Mesenchymal stem cell (in vitro differentiated cells and primary cell): ENCODE measurements around the gene KRTAP10-1.

Experiments
- DNase-seq: peaks from one replicate; pipeline ENCODE4 v3.0.0-alpha.2; 2013
- H2AFZ ChIP-seq: one replicate; pipeline ENCODE4 v1.6.1; 2013; ENCODE audit warnings: low read depth, mild to moderate bottlenecking, control low read depth, inconsistent platforms, low read length, moderate library complexity
- H2AK5ac ChIP-seq: 2 replicates; pipeline ENCODE4 v1.6.1; 2013; ENCODE audit warnings: low read length, moderate library complexity, mild to moderate bottlenecking, inconsistent platforms; ENCODE audit not compliant: severe bottlenecking
- H2BK120ac ChIP-seq: one replicate; pipeline ENCODE4 v1.6.1; 2013; ENCODE audit warnings: low read depth, mild to moderate bottlenecking, inconsistent platforms, low read length, moderate library complexity
- H2BK12ac ChIP-seq, 2 experiments: one replicate each; pipeline ENCODE4 v1.6.1; 2013; ENCODE audit warnings: inconsistent platforms in 2 of 2, low read length in 2 of 2, mild to moderate bottlenecking in 2 of 2, moderate library complexity in 2 of 2, control low read depth in 1 of 2
- H2BK15ac ChIP-seq: one replicate; pipeline ENCODE4 v1.6.1; 2013; ENCODE audit warnings: mild to moderate bottlenecking, low read depth, inconsistent platforms; ENCODE audit not compliant: poor library complexity, severe bottlenecking
- H2BK5ac ChIP-seq: 2 replicates; pipeline ENCODE4 v1.6.1; 2013; ENCODE audit warnings: low read depth, mild to moderate bottlenecking, low read length, control low read depth, inconsistent platforms; ENCODE audit not compliant: poor library complexity, severe bottlenecking
- H3K14ac ChIP-seq, 2 experiments: one replicate each; pipeline ENCODE4 v1.6.1; 2013; ENCODE audit warnings: inconsistent platforms in 2 of 2, low read length in 2 of 2, control low read depth in 1 of 2, mild to moderate bottlenecking in 1 of 2, moderate library complexity in 1 of 2
- H3K18ac ChIP-seq, 2 experiments: one replicate each; pipeline ENCODE4 v1.6.1; 2013; ENCODE audit warnings: inconsistent platforms in 2 of 2, low read length in 2 of 2, control low read depth in 1 of 2, low read depth in 1 of 2, mild to moderate bottlenecking in 1 of 2
- H3K23ac ChIP-seq, 2 experiments: one replicate each; pipeline ENCODE4 v1.6.1; 2013; ENCODE audit warnings: inconsistent platforms in 2 of 2, low read length in 2 of 2, mild to moderate bottlenecking in 2 of 2, moderate library complexity in 2 of 2, control low read depth in 1 of 2
- H3K27ac ChIP-seq: 2 replicates; pipeline ENCODE4 v1.5.1; 2013; ENCODE audit warnings: mild to moderate bottlenecking, moderate library complexity, low read length, control low read depth, inconsistent platforms; ENCODE audit not compliant: poor library complexity, severe bottlenecking
- H3K27me3 ChIP-seq, 2 experiments: 2 replicates each; pipeline versions ENCODE4 v1.6.1 to v1.7.0; 2013; ENCODE audit warnings: low read length in 2 of 2, mild to moderate bottlenecking in 2 of 2, moderate library complexity in 2 of 2, control low read depth in 1 of 2, inconsistent platforms in 1 of 2; ENCODE audit not compliant: control insufficient read depth in 1 of 2, insufficient read depth in 1 of 2
- H3K36me3 ChIP-seq, 2 experiments: 2 replicates each; pipeline versions ENCODE4 v1.6.1 to v1.7.0; 2013; ENCODE audit warnings: low read length in 2 of 2, control low read depth in 1 of 2, inconsistent platforms in 1 of 2, low read depth in 1 of 2, mild to moderate bottlenecking in 1 of 2; ENCODE audit not compliant: insufficient read depth in 2 of 2, control insufficient read depth in 1 of 2
- H3K4ac ChIP-seq, 2 experiments: one replicate each; pipeline ENCODE4 v1.6.1; 2013; ENCODE audit warnings: inconsistent platforms in 2 of 2, low read length in 2 of 2, mild to moderate bottlenecking in 2 of 2, moderate library complexity in 2 of 2, control low read depth in 1 of 2, low read depth in 1 of 2
- H3K4me1 ChIP-seq: 2 replicates; pipeline ENCODE4 v1.6.1; 2013; ENCODE audit warnings: low read depth, low read length, control low read depth; ENCODE audit not compliant: control insufficient read depth, insufficient read depth
- H3K4me2 ChIP-seq: 2 replicates; pipeline ENCODE4 v1.6.1; 2013; ENCODE audit warnings: low read length, mild to moderate bottlenecking, inconsistent platforms; ENCODE audit not compliant: poor library complexity, severe bottlenecking
- H3K4me3 ChIP-seq, 2 experiments: 2 replicates each; pipeline versions ENCODE4 v1.5.1 to v1.7.0; 2013; ENCODE audit warnings: low read length in 2 of 2, mild to moderate bottlenecking in 2 of 2, control low read depth in 1 of 2, low read depth in 1 of 2; ENCODE audit not compliant: insufficient read depth in 1 of 2
- H3K79me1 ChIP-seq: replicated peaks from 2 replicates; pipeline ENCODE4 v1.6.1; 2013; ENCODE audit warnings: mild to moderate bottlenecking, control low read depth, low read length, inconsistent platforms; ENCODE audit not compliant: poor library complexity, severe bottlenecking
- H3K9ac ChIP-seq: 2 replicates; pipeline ENCODE4 v1.7.0; 2013; ENCODE audit warnings: mild to moderate bottlenecking, low read length, moderate library complexity
- H3K9me3 ChIP-seq: 2 replicates; pipeline ENCODE4 v1.7.0; 2013; ENCODE audit warnings: mild to moderate bottlenecking, low read length; ENCODE audit not compliant: control insufficient read depth
- H4K8ac ChIP-seq: one replicate; pipeline ENCODE4 v1.6.1; 2013; ENCODE audit warnings: inconsistent platforms, mild to moderate bottlenecking, low read length, moderate library complexity
- H4K91ac ChIP-seq: one replicate; pipeline ENCODE4 v1.6.1; 2013; ENCODE audit warnings: mild to moderate bottlenecking, low read length, inconsistent platforms
- WGBS: methylation state at CpG from one replicate; pipeline ENCODE4 v1.1.7; 2013; ENCODE audit warnings: mixed read lengths; 5-methylcytosine and 5-hydroxymethylcytosine counted together

KRTAP10-1 gene

GRCh38 chr21:44572959-44573583 lies 33.1 kb upstream of the KRTAP10-1 start:
- peak; percentile 0 for DNase-seq
- Histone ChIP-seq H3K4me2 (no peak overlapping the region), H3K14ac (no peak overlapping the region), H2BK5ac (no peak overlapping the region), H3K4me1 (no peaks in the 10 kb centered on the region), H2AFZ (no peak overlapping the region), H3K36me3 (no peaks in the 10 kb centered on the region), H2AK5ac (no peak overlapping the region), H3K18ac (no peak overlapping the region), H2BK12ac (no peak overlapping the region), H3K27me3 (no peaks in the 10 kb centered on the region), H4K8ac (no peak overlapping the region), H3K79me1 (no peaks in the 10 kb centered on the region), H2BK15ac (no peak overlapping the region), H3K9ac (no peak overlapping the region), H3K4me3 (peak overlapping the region in 1 of 2 experiments; percentile 22), H4K91ac (no peak overlapping the region), H3K4ac (no peak overlapping the region), H3K23ac (no peak overlapping the region), H3K27ac (no peak overlapping the region), H2BK120ac (no peak overlapping the region), H3K9me3 (peaks cover 31% of the 10 kb centered on the region)
- 86% methylated on average over 15 of the region's 15 CpGs for WGBS

GRCh38 chr21:44571844-44572782 lies 32.1 kb upstream of the KRTAP10-1 start:
- no peaks in the 10 kb centered on the region for H3K4me1 ChIP-seq
- H2BK120ac ChIP-seq = no peak overlapping the region
- no peak overlapping the region for H2BK12ac ChIP-seq
- no peak overlapping the region for H2BK15ac ChIP-seq
- no peak for DNase-seq
- WGBS = 86% methylated on average over 39 of the region's 40 CpGs
- no peak overlapping the region for H3K4ac ChIP-seq
- H3K9ac ChIP-seq = no peak overlapping the region
- H2AK5ac ChIP-seq = no peak overlapping the region
- H3K36me3 ChIP-seq = no peaks in the 10 kb centered on the region
- H4K91ac ChIP-seq = no peak overlapping the region
- no peak overlapping the region for H3K14ac ChIP-seq
- no peak overlapping the region for H3K4me3 ChIP-seq
- no peak overlapping the region for H2AFZ ChIP-seq
- no peak overlapping the region for H3K18ac ChIP-seq
- H3K9me3 ChIP-seq = peaks cover 25% of the 10 kb centered on the region
- no peaks in the 10 kb centered on the region for H3K79me1 ChIP-seq
- H3K23ac ChIP-seq = no peak overlapping the region
- no peak overlapping the region for H4K8ac ChIP-seq
- no peaks in the 10 kb centered on the region for H3K27me3 ChIP-seq
- no peak overlapping the region for H3K27ac ChIP-seq
- no peak overlapping the region for H3K4me2 ChIP-seq
- H2BK5ac ChIP-seq = no peak overlapping the region

- H3K14ac ChIP-seq = no peak overlapping the region
- no peak overlapping the region for H3K9ac ChIP-seq
- H3K18ac ChIP-seq = no peak overlapping the region
- H2BK5ac ChIP-seq = no peak overlapping the region
- H2BK15ac ChIP-seq = no peak overlapping the region
- no peak overlapping the region for H3K4me3 ChIP-seq
- no peaks in the 10 kb centered on the region for H3K27me3 ChIP-seq
- no peak overlapping the region for H4K8ac ChIP-seq
- no peak overlapping the region for H3K4ac ChIP-seq
- no peak overlapping the region for H2AFZ ChIP-seq
- H2BK12ac ChIP-seq = no peak overlapping the region
- H3K4me2 ChIP-seq = no peak overlapping the region
- H3K9me3 ChIP-seq = peaks cover 25% of the 10 kb centered on the region
- no peaks in the 10 kb centered on the region for H3K79me1 ChIP-seq
- no peak overlapping the region for H2BK120ac ChIP-seq
- no peak overlapping the region for H3K27ac ChIP-seq
- H3K4me1 ChIP-seq = no peaks in the 10 kb centered on the region
- H4K91ac ChIP-seq = no peak overlapping the region
- no peak overlapping the region for H3K23ac ChIP-seq
- H2AK5ac ChIP-seq = no peak overlapping the region
- no peak for DNase-seq
- H3K36me3 ChIP-seq = no peaks in the 10 kb centered on the region
- 58% methylated on average over 3 of the region's 4 CpGs for WGBS
Measured at GRCh38 chr21:44571296-44571695, 31.3 kb upstream of the KRTAP10-1 start.

GRCh38 chr21:44569861-44570517 lies 30.0 kb upstream of the KRTAP10-1 start:
- WGBS = 81% methylated on average over 12 of the region's 12 CpGs

More at GRCh38 chr21:44569861-44570517, 30.0 kb upstream of the KRTAP10-1 start:
- Histone ChIP-seq H2BK15ac (no peak overlapping the region), H4K91ac (no peak overlapping the region), H3K27ac (no peak overlapping the region), H3K4me1 (no peaks in the 10 kb centered on the region), H3K36me3 (no peaks in the 10 kb centered on the region), H3K9me3 (peaks cover 26% of the 10 kb centered on the region), H2BK120ac (no peak overlapping the region), H3K14ac (no peak overlapping the region), H3K18ac (no peak overlapping the region), H3K27me3 (no peaks in the 10 kb centered on the region), H2BK12ac (no peak overlapping the region), H3K4me3 (no peak overlapping the region), H3K79me1 (no peaks in the 10 kb centered on the region), H3K4ac (no peak overlapping the region), H4K8ac (no peak overlapping the region), H2AK5ac (no peak overlapping the region), H2BK5ac (no peak overlapping the region), H3K9ac (no peak overlapping the region), H2AFZ (no peak overlapping the region), H3K23ac (no peak overlapping the region), H3K4me2 (no peak overlapping the region)
- DNase-seq = no peak
